H1 (cell line): ENCODE results near the gene URB2. TPM values are rescaled to one million over a fixed set of nuclear protein-coding genes. Genes with fewer than 3 reads are reported as not detected.

ENCODE experiments used
- CTCF ChIA-PET: fragments of 300-600 bp; sonication (Branson Sonifier 250); formaldehyde crosslinking; loops from one replicate; lab custom pipeline; 2021; ENCODE audit not compliant: partially characterized antibody; lab: Charles Lee
- POLR2A ChIA-PET: fragments of 300-600 bp; sonication (Branson Sonifier 250); formaldehyde crosslinking; loops from one replicate; lab custom pipeline; 2021; ENCODE audit warnings: inconsistent platforms; ENCODE audit not compliant: partially characterized antibody; lab: Charles Lee
- DNase-seq, 2 experiments: peaks; one replicate each; pipeline versions ENCODE4 v3.0.0 to v3.0.0-alpha.2; 2010 to 2022; ENCODE audit warnings: low spot score in 2 of 2, low read depth in 1 of 2, mixed read lengths in 1 of 2
- FAIRE-seq: peaks from 2 replicates; lab custom pipeline; 2011; peaks lifted over from hg19 to GRCh38; lab: Jason Lieb, UNC
- H2AFZ ChIP-seq: 2 replicates; pipeline ENCODE4 v1.8.1; 2012; ENCODE audit warnings: low read length, inconsistent platforms
- H2AK5ac ChIP-seq: 2 replicates; pipeline ENCODE4 v1.6.1; 2013; ENCODE audit warnings: low read depth, low read length
- H2BK120ac ChIP-seq: replicated peaks from 2 replicates; pipeline ENCODE3; 2013; ENCODE audit warnings: low read depth, low read length, inconsistent platforms
- H2BK12ac ChIP-seq: 2 replicates; pipeline ENCODE4 v1.6.1; 2013; ENCODE audit warnings: low read depth, low read length
- H2BK15ac ChIP-seq: 2 replicates; pipeline ENCODE4 v1.6.1; 2013; ENCODE audit warnings: low read length
- H2BK20ac ChIP-seq: 2 replicates; pipeline ENCODE4 v1.6.1; 2013; ENCODE audit warnings: low read length
- H2BK5ac ChIP-seq: 2 replicates; pipeline ENCODE4 v1.6.1; 2013; ENCODE audit warnings: low read depth, low read length
- H3K14ac ChIP-seq: 2 replicates; pipeline ENCODE4 v1.6.1; 2013; ENCODE audit warnings: inconsistent platforms; ENCODE audit not compliant: insufficient read length
- H3K18ac ChIP-seq: 2 replicates; pipeline ENCODE4 v1.6.1; 2013; ENCODE audit warnings: low read length; ENCODE audit errors: extremely low read depth
- H3K23ac ChIP-seq: 2 replicates; pipeline ENCODE4 v1.6.1; 2013; ENCODE audit warnings: inconsistent platforms; ENCODE audit not compliant: insufficient read length
- H3K23me2 ChIP-seq: 2 replicates; pipeline ENCODE4 v1.6.1; 2013; ENCODE audit warnings: low read depth, low read length
- H3K27ac ChIP-seq: 2 replicates; pipeline ENCODE4 v1.6.1; 2011; ENCODE audit warnings: low read depth, low read length, inconsistent platforms
- H3K27me3 ChIP-seq, 4 experiments: replicated peaks in 1 of 4; 1 replicate in 1 of 4; 2 replicates in 3 of 4; pipeline versions ENCODE4 v1.6.1 to v1.8.1; 2011 to 2013; ENCODE audit warnings: low read length in 3 of 4, mild to moderate bottlenecking in 3 of 4, inconsistent platforms in 2 of 4, mixed read lengths in 2 of 4, moderate library complexity in 1 of 4; ENCODE audit not compliant: control insufficient read depth in 3 of 4, insufficient read depth in 3 of 4; ENCODE audit errors: extremely low read depth in 1 of 4
- H3K36me3 ChIP-seq, 4 experiments: 2 replicates each; pipeline versions ENCODE4 v1.6.1 to v1.8.1; 2011 to 2013; ENCODE audit warnings: mild to moderate bottlenecking in 4 of 4, low read length in 3 of 4, moderate library complexity in 2 of 4, control low read depth in 1 of 4, inconsistent platforms in 1 of 4; ENCODE audit not compliant: insufficient read depth in 4 of 4, control insufficient read depth in 2 of 4
- H3K4ac ChIP-seq: replicated peaks from 2 replicates; pipeline ENCODE3; 2013; ENCODE audit warnings: low read length, low read depth, mixed read lengths, inconsistent platforms; ENCODE audit not compliant: insufficient read length
- H3K4me1 ChIP-seq, 4 experiments: replicated peaks in 1 of 4; 1 replicate in 1 of 4; 2 replicates in 3 of 4; pipeline versions ENCODE4 v1.6.1 to v1.8.1; 2011 to 2013; ENCODE audit warnings: low read length in 3 of 4, inconsistent platforms in 2 of 4, mixed read lengths in 1 of 4; ENCODE audit not compliant: insufficient read depth in 4 of 4, control insufficient read depth in 3 of 4
- H3K4me2 ChIP-seq, 2 experiments: 2 replicates each; pipeline versions ENCODE4 v1.6.1 to v1.8.1; 2011 to 2013; ENCODE audit warnings: low read depth in 2 of 2, low read length in 2 of 2, control low read depth in 1 of 2, inconsistent platforms in 1 of 2, mild to moderate bottlenecking in 1 of 2; ENCODE audit not compliant: insufficient read depth in 1 of 2
- H3K4me3 ChIP-seq, 4 experiments: fragments of 200-600, 300-600 bp in 1 of 4; sonication (generic), shearing (Covaris generic), sonication (Bioruptor Twin) in 1 of 4; 2 replicates each; pipeline versions ENCODE4 v1.5.1 to v1.8.1; 2011 to 2016; ENCODE audit warnings: low read length in 4 of 4, low read depth in 3 of 4, control low read depth in 2 of 4, inconsistent platforms in 2 of 4, mild to moderate bottlenecking in 2 of 4, mixed read lengths in 1 of 4, moderate library complexity in 1 of 4; ENCODE audit not compliant: insufficient read depth in 2 of 4; ENCODE audit errors: extremely low read depth in 1 of 4
- H3K56ac ChIP-seq: replicated peaks from 2 replicates; pipeline ENCODE3; 2013; ENCODE audit warnings: low read depth, mild to moderate bottlenecking, mixed read lengths, low read length, inconsistent platforms; ENCODE audit not compliant: insufficient read length
- H3K79me1 ChIP-seq: 2 replicates; pipeline ENCODE4 v1.6.1; 2013; ENCODE audit warnings: low read depth, low read length, control low read depth
- H3K79me2 ChIP-seq, 2 experiments: 2 replicates each; pipeline versions ENCODE4 v1.6.1 to v1.8.1; 2012 to 2013; ENCODE audit warnings: low read length in 2 of 2, mild to moderate bottlenecking in 2 of 2, inconsistent platforms in 1 of 2; ENCODE audit not compliant: insufficient read depth in 2 of 2, control insufficient read depth in 1 of 2
- H3K9ac ChIP-seq, 4 experiments: replicated peaks in 1 of 4; 1 replicate in 1 of 4; 2 replicates in 3 of 4; pipeline versions ENCODE4 v1.6.1 to v1.8.1; 2011 to 2013; ENCODE audit warnings: low read depth in 3 of 4, low read length in 3 of 4, control low read depth in 2 of 4, mild to moderate bottlenecking in 2 of 4, moderate library complexity in 2 of 4, inconsistent platforms in 1 of 4; ENCODE audit errors: extremely low read depth in 1 of 4
- H3K9me3 ChIP-seq, 2 experiments: 2 replicates each; pipeline versions ENCODE4 v1.6.1 to v1.8.1; 2012 to 2013; ENCODE audit warnings: mild to moderate bottlenecking in 2 of 2, moderate library complexity in 2 of 2, control low read depth in 1 of 2, inconsistent platforms in 1 of 2, low read depth in 1 of 2, low read length in 1 of 2, mixed read lengths in 1 of 2; ENCODE audit not compliant: insufficient read depth in 2 of 2
- H4K20me1 ChIP-seq, 2 experiments: replicated peaks in 1 of 2; 2 replicates each; pipeline versions ENCODE3 to v1.8.1; 2011 to 2013; ENCODE audit warnings: inconsistent platforms in 2 of 2, low read length in 2 of 2, mild to moderate bottlenecking in 1 of 2; ENCODE audit not compliant: insufficient read depth in 2 of 2, control insufficient read depth in 1 of 2
- H4K5ac ChIP-seq: 2 replicates; pipeline ENCODE4 v1.6.1; 2013; ENCODE audit warnings: low read length, low read depth, mixed read lengths, inconsistent platforms; ENCODE audit not compliant: insufficient read length
- H4K8ac ChIP-seq: 2 replicates; pipeline ENCODE4 v1.8.0; 2013; ENCODE audit warnings: mild to moderate bottlenecking, moderate library complexity, low read length, inconsistent platforms; ENCODE audit not compliant: insufficient read depth; ENCODE audit errors: extremely low read depth
- H4K91ac ChIP-seq: replicated peaks from 2 replicates; pipeline ENCODE3; 2013; ENCODE audit warnings: low read length, mixed read lengths, inconsistent platforms; ENCODE audit not compliant: insufficient read length
- CBX8 ChIP-seq: fragments of 300-800, 300-1000 bp; sonication (generic); IDR thresholded peaks from 2 replicates; pipeline ENCODE4 v1.7.1; 2016; ENCODE audit warnings: low read depth, low read length, borderline replicate concordance
- EGR1 ChIP-seq: IDR thresholded peaks from 2 replicates; pipeline ENCODE4 v1.6.1; 2011; ENCODE audit warnings: low read depth, low read length, borderline replicate concordance
- FOSL1 ChIP-seq: IDR thresholded peaks from 2 replicates; pipeline ENCODE4 v1.6.1; 2011; ENCODE audit warnings: mild to moderate bottlenecking, low read depth, low read length, moderate library complexity; ENCODE audit not compliant: insufficient read depth
- NRF1 ChIP-seq: IDR thresholded peaks from 2 replicates; pipeline ENCODE4 v1.6.1; 2011; ENCODE audit warnings: mild to moderate bottlenecking, low read depth, low read length, improper control_type of control experiment
- RXRA ChIP-seq: IDR thresholded peaks from 2 replicates; pipeline ENCODE4 v1.6.1; 2011; ENCODE audit warnings: low read depth, mild to moderate bottlenecking, low read length, moderate library complexity; ENCODE audit not compliant: insufficient read depth
- SAP30 ChIP-seq: fragments of 300-600 bp; sonication (generic); IDR thresholded peaks from 2 replicates; pipeline ENCODE4 v1.7.1; 2012; ENCODE audit warnings: low read length, moderate library complexity, mild to moderate bottlenecking, inconsistent platforms; ENCODE audit not compliant: insufficient read depth, insufficient replicate concordance
- SP1 ChIP-seq: IDR thresholded peaks from 2 replicates; pipeline ENCODE4 v1.6.1; 2011; ENCODE audit warnings: low read depth, low read length
- TBP ChIP-seq: IDR thresholded peaks from 2 replicates; pipeline ENCODE4 v1.6.1; 2011; ENCODE audit warnings: low read depth, low read length, improper control_type of control experiment
- WGBS, 2 experiments: shearing (Covaris generic) in 1 of 2; methylation state at CpG; one replicate each; pipeline versions ENCODE4 v1.1.6 to v1.1.7; 2013 to 2015; ENCODE audit warnings: low lambda C conversion rate in 2 of 2, mixed read lengths in 2 of 2, inconsistent platforms in 1 of 2, low coverage in 1 of 2, missing lambda C conversion rate in 1 of 2; ENCODE audit not compliant: insufficient replicate concordance in 2 of 2, insufficient coverage in 1 of 2, insufficient read length in 1 of 2; ENCODE audit errors: extremely low coverage in 1 of 2, missing lambda C conversion rate in 1 of 2; 5-methylcytosine and 5-hydroxymethylcytosine counted together
- polyA plus RNA-seq, 7 experiments: library from polyadenylated mRNA; depleted of rRNA in 3 of 7; stranded (reverse) in 5 of 7; unstranded in 2 of 7; fragments of >200 nt in 5 of 7; fragments of 200-250 nt in 2 of 7; gene quantifications; 1 replicate in 5 of 7; 2 replicates in 1 of 7; 4 replicates in 1 of 7; pipeline versions ENCODE4 v1.2.1 to v1.2.3, GENCODE V29; 2011 to 2013; ENCODE audit warnings: missing spikeins in 2 of 7, mixed read lengths in 2 of 7
- total RNA-seq: library from RNA; stranded (reverse); fragmentation: NEBNext Ultra II Directional; extraction: Animal tissue kit (Norgen Biotek cat#: 25700); gene quantifications from 2 replicates; pipeline ENCODE4 v1.2.1, GENCODE V29; 2021
- TF ChIP-seq, protein P1 (sequence below): IDR thresholded peaks from 2 replicates; pipeline ENCODE4 v1.6.1; 2012; ENCODE audit warnings: inconsistent platforms

Gene URB2
- total and polyA plus RNA-seq, 2 of the 8 experiments (the other 6 are each of a cell fraction or from before 2014, with no cell fraction given), result 13.7 to 33.0 TPM

DNA sequence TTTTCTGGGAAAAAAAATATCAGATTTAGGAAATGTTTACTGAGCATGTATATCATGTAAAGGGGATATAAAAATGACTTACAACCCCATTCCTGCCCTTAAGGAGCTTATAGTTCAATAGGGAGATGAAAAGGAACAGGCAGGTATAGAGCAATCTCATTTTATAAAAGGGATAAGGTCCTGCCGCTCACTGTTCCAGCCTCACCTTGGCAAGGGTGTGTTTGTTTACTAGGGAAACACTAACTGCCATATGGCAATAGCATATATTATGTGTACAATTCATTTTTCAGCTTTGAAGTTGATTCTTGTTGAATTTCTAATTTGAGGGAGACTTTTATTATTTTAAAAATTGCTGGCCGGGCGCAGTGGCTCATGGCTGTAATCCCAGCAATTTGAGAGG lies 25.5 kb downstream of the URB2 start:
- Histone ChIP-seq H3K18ac (no peak overlapping the region), H3K23me2 (no peaks in the 10 kb centered on the region), H3K27ac (no peak overlapping the region), H3K14ac (no peak overlapping the region), H2BK20ac (no peak overlapping the region), H3K4me2 (no peak overlapping the region), H4K5ac (no peak overlapping the region), H3K4me3 (no peak overlapping the region), H2BK120ac (no peak overlapping the region), H2AFZ (no peak overlapping the region), H3K4me1 (no peaks in the 10 kb centered on the region), H3K4ac (no peak overlapping the region), H3K79me1 (no peaks in the 10 kb centered on the region; the same call in 1 of the 2 replicates), H3K79me2 (no peaks in the 10 kb centered on the region), H3K27me3 (no peaks in the 10 kb centered on the region), H2BK5ac (no peak overlapping the region), H3K9ac (no peak overlapping the region), H3K9me3 (no peaks in the 10 kb centered on the region), H4K91ac (no peak overlapping the region), H2BK15ac (no peak overlapping the region), H3K56ac (no peak overlapping the region), H4K8ac (no peak overlapping the region), H4K20me1 (peaks cover 3 to 4% of the 10 kb centered on the region in 2 experiments), H3K23ac (no peak overlapping the region), H3K36me3 (peaks cover 7 to 89% (median 71%) of the 10 kb centered on the region in 4 experiments; a peak in 7 of 8 replicates), H2BK12ac (no peak overlapping the region), H2AK5ac (no peak overlapping the region)
- 84% methylated on average over 3 of the region's 3 CpGs; no CpG with 5 or more reads in 1 of the 2 experiments for WGBS, 2 experiments
- FAIRE-seq (no peak), DNase-seq (no peak)
- TF ChIP-seq NRF1, result no peak
- no peak for TF ChIP-seq EGR1
- no peak for TF ChIP-seq RXRA
- TF ChIP-seq CBX8, result no peak
- no peak for TF ChIP-seq SAP30
- TF ChIP-seq, protein P1, sequence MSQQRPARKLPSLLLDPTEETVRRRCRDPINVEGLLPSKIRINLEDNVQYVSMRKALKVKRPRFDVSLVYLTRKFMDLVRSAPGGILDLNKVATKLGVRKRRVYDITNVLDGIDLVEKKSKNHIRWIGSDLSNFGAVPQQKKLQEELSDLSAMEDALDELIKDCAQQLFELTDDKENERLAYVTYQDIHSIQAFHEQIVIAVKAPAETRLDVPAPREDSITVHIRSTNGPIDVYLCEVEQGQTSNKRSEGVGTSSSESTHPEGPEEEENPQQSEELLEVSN, result no peak
- no peak for TF ChIP-seq SP1
- no peak for TF ChIP-seq TBP
- TF ChIP-seq FOSL1, result no peak
- POLR2A ChIA-PET, result no interaction called here
- CTCF ChIA-PET, result interaction anchor here (0.7 to 1.8 kb wide), 3 partner anchors 10 to 617 kb away, joined by 3 to 6 read pairs (median 5); no protein-coding TSS in a partner anchor
